Activated T-helper 9 cell treated with anti-CD3 and anti-CD28 coated beads, Interleukin-2, amount 50 U/mL, for 16 hours (primary cell): ENCODE data around the gene FAM135A.
"Not testable (repeated sequence)": the region's sequence is repeated elsewhere in the genome, so short reads cannot be mapped to it uniquely, and the experiment has no call there.

Experiments
- DNase-seq: peaks from one replicate; pipeline ENCODE4 v3.0.0-alpha.2; 2020; ENCODE audit warnings: low read depth

FAM135A gene

GRCh38 chr6:70547905-70548304 is 134.6 kb downstream of the FAM135A start:
- no peak for DNase-seq

DNA sequence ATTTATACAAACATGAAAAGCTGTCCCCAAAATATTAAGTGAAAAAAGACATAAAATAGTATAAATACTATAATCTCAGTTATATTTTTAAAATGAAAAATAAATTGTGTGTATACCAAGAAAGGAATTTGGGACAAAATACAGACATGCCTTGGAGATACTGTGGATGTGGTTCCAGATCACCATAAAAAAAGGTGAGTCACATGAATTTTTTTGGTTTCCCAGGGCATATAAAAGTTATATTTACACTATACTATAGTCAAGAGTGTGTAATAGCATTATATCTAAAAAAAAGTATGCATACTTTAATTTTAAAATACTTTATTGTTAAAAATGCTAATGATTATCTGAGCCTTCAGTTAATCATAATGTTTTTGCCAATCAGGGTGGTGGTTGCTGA is 136.0 kb downstream of the FAM135A start:
- no peak for DNase-seq

- no peak for DNase-seq
Measured at GRCh38 chr6:70551566-70551965, 138.3 kb downstream of the FAM135A start.

GRCh38 chr6:70552286-70552940 is 139.1 kb downstream of the FAM135A start:
- DNase-seq, result not testable (repeated sequence)

DNA sequence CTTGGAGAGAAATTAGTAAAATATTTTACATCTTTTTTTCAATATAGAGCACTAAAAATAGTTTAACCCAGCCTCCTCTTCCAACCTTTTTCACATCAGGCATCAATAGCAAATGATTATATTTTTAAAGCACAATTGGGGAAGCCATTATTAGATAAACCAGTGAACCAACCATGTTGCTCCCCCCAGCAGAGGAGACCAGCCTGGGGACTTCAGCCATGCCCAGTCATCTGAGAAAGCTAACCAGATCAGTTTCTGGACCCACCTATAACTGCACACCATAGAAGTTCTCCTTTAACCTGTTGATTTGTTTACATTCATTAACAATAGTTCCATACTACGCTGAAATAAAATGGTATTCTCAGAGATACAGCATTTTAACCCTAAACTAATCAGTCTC is 139.7 kb downstream of the FAM135A start:
- no peak for DNase-seq

- no peak for DNase-seq
Measured at GRCh38 chr6:70557998-70558397, 144.7 kb downstream of the FAM135A start.

DNA sequence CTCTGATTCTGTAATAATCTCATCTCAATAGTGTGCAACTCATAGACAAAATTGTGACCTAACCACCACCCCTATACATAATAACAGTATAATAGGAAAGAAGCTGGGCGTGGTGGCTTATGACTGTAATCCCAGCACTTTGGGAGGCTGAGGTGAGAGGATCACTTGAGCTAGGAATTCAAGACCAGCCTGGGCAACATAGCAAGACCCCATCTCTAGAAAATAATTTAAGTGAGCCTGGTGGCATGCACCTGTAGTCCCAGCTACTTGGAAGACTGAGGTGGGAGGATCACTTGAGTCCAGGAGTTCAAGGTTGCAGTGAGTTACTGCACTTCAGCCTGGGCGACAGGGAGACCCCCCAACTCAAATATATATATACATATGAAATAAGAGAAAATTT is 149.1 kb downstream of the FAM135A start:
- DNase-seq, result not testable (repeated sequence)

DNA sequence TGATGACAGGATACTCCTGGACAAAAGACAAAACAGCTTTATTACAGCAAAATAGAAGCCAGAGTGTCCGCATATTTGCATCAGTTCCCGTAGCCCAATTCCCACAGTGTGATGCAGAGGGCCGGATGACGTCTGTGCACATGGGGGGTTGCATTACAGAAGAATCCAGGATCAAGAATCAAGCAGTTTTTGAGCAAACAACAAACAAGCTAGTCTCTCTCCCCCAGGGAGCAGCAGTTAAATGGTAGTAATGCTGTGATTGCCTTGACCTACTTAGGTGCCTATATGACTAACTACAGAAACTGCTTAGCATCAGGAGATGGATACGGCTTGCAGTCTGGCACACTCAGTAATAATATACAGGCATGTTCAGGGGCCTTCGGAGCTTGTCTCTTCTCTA is 150.2 kb downstream of the FAM135A start:
- no peak for DNase-seq

GRCh38 chr6:70566751-70567382 is 153.6 kb downstream of the FAM135A start, which contains the start of gene SDHAF4:
TSS of gene SDHAF4 (plus strand) at chr6:70566930. CDS start at chr6:70566941, 11 bp downstream.
- DNase-seq, result peak; percentile 92

DNA sequence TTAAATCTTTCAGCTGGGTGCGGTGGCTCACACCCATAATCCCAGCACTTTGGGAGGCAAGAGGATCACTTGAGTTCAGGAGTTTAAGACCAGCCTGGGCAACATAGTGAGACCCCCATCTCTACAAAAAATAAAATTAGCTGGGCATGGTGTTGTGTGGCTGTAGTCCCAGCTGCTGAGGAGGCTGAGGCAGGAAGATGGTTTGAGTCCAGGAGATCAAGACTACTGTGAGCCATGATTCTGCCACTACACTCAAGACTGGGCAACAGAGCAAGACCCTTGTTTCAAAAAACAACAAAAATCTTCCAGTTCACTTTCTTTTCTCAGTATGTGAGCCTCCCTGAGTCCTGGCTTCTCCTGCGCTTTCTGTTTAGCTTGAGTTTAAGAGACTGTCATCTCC is 161.3 kb downstream of the FAM135A start:
- DNase-seq, result no peak

- DNase-seq, result no peak
Measured at GRCh38 chr6:70575899-70576495, 162.7 kb downstream of the FAM135A start.

DNA sequence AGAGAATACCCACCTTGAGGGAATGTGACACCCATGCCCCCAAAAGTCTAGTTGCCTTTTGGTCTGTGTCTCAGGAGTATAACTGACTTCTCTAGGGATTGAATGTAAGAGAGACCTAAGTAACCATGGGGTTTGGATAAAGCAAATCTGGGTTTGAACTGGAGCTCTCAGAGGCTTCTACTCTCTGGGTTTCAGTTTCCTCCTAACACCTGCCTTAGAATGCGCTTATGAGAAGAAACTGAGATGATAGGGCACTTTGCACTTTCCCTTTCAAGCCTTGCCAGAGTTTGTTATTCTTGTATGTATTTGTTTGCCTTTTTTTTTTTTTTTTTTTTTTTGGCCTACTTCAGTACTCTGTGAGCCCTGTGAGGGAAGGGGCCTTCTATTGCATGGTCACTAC is 172.8 kb downstream of the FAM135A start:
- no peak for DNase-seq

- DNase-seq, result no peak
Measured at GRCh38 chr6:70590400-70590799, 177.1 kb downstream of the FAM135A start.

DNA sequence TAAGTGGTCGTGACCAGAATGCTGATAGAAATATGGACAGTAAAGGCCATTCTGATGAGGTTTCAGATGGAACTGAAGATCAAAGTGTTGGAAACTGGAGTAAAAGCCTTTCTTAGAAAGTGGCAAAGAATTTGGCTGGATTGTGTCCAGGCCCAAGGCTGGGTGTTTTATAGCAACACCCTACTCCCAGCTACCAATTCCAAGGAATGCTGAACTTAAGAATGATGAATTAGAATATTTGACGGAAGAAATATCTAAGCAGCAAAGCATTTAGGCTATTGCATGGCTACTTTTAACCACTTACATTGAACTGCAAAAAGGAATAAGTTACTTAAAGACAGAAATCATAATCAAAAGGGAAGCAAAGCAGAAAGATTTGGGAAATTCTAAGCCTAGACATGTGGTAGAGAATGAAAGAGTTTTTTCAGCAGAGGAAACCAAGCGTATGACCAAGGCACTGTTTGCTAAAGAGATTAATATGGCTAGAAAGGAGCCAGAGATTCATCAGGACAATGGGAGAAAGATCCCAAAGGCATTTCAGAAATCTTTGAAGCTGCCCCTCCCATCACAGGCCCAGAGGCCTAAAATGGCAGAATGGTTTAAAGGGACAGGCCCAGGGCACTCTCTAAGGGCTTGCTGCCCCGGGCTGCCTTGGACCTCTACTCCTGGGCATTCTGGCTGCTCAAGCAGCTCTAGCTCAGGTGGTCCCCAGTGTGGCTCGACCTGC is 179.2 kb downstream of the FAM135A start:
- DNase-seq, result no peak

DNA sequence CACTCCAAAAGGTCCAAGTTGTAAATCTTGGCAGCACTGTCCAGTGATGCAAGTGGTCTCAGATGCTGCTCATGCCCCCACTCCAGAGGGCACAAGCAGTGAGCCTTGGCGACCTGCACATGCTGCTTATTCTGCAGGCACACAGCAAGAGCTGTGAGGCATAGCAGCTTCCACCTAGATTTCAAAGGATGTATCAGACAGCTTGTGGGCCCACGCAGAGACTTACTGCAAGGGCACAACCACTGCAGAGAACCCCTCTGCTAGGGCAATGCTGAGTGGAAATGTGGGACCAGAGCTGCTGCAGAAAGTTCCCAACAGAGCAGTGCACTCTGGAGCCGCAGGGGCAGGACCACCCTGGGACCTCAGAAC is 179.8 kb downstream of the FAM135A start:
- DNase-seq, result no peak

- DNase-seq, result no peak
Measured at GRCh38 chr6:70599187-70599586, 185.9 kb downstream of the FAM135A start.

- no peak for DNase-seq
Measured at GRCh38 chr6:70601014-70601413, 187.7 kb downstream of the FAM135A start.

DNA sequence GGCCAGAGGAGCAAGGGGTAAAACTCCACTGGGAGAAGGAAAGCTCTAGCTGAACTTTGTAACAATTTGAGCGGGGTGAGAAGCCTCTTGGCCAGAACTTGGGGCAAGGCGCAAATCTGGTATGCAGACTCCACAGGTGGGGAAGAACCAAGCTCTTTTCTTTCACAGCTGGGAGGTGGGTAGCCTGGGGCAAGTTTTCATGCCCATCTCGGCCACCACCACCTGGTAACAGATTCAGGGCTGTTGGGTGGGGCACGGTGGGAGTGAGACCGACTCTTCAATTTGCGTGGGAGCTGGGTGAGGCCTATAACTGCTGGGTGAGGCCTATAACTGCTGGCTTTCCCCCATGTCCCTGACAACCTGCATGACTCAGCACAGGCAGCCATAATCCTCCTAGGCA is 190.9 kb downstream of the FAM135A start:
- no peak for DNase-seq

GRCh38 chr6:70607371-70607770 is 194.1 kb downstream of the FAM135A start:
- not testable (repeated sequence) for DNase-seq

DNA sequence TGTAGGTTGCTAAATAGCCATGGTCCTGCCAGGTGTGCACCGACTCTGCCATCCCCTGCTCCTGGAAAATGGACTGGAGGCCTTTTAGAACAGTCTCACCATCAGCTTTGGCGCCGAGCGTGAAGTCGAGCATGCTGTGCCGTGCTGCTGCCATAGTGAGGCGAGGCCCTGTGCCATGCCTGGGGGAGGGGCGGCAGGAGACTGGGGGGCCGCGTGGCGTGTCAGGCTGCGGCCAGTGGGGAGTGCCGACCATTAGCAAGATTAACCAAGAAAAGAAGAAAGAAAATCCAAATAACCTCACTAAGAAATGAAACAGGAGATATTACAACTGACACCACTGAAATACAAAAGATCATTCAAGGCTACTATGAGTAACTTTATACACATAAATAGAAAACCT is 195.9 kb downstream of the FAM135A start:
- not testable (repeated sequence) for DNase-seq
